CD4-positive, alpha-beta T cell treated with Interleukin-4 for 4 hours (primary cell): Measurements from ENCODE around the gene ABCF2.
A peak's percentile ranks its signal among the peaks of the same experiment; 100 is the strongest.

ENCODE experiments used
- DNase-seq: peaks from one replicate; pipeline ENCODE4 v3.0.0-alpha.2; 2020

Gene ABCF2

GRCh38 chr7:151251689-151252560 is 24.9 kb upstream of the ABCF2 start:
- no peak for DNase-seq

GRCh38 chr7:151251328-151251688 is 24.3 kb upstream of the ABCF2 start:
- no peak for DNase-seq

DNA sequence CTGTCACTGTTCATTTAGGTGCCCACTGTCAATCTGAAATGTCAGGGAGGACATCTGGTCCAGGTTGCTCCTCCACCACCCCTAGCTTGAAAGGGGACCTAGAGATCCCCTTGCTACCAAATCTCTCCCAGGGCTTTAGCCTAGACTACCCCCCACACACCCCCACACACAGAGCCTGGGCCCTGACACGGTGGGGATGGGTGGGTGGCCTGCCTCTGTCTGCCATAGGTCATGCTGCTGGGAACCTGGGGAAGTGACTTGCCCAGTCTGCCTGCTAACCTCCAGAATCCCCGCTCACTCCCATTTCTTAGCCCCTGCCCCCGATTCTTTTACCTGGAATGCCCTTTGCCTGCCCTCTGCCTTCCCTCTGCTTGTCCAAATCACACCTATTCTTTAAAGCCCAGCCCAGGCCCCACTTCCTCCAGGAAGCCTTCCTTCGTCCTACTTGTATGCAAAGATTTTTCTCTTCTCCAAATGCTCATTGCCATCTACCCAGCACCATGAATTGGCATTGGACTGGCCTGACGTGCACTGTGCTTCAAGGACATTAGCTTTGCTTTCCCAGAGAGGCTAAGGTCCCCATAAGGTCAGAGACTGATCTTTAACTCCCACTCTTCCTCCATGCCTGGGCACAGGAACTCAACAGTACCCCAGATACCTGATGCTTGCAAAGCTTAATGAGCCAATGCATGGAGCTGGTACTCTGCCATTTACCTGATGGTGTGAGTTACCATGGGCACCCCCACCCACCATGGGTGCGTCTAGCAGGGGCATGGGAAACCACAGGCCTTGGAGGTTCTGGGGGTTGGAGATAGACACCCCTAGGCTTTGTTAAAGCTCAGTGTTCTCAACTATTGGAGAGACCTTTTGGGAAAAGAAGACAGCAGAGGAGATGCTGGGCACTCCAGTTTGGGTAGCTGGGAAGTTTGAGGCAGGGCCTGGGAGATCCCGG is 23.5 kb upstream of the ABCF2 start:
- DNase-seq = no peak

- no peak for DNase-seq
These were observed 22.7 kb upstream of the ABCF2 start for GRCh38 chr7:151249732-151250072.

- DNase-seq = no peak
These were observed 22.2 kb upstream of the ABCF2 start for GRCh38 chr7:151249034-151249731.

GRCh38 chr7:151248346-151249033 is 21.5 kb upstream of the ABCF2 start, which contains the start of gene SMARCD3:
Gene SMARCD3, minus strand, starts transcription at chr7:151248694. Its CDS starts 132 bp downstream, at chr7:151248562.
- DNase-seq = no peak

- no peak for DNase-seq
These were observed 20.8 kb upstream of the ABCF2 start for GRCh38 chr7:151247611-151248345.

DNA sequence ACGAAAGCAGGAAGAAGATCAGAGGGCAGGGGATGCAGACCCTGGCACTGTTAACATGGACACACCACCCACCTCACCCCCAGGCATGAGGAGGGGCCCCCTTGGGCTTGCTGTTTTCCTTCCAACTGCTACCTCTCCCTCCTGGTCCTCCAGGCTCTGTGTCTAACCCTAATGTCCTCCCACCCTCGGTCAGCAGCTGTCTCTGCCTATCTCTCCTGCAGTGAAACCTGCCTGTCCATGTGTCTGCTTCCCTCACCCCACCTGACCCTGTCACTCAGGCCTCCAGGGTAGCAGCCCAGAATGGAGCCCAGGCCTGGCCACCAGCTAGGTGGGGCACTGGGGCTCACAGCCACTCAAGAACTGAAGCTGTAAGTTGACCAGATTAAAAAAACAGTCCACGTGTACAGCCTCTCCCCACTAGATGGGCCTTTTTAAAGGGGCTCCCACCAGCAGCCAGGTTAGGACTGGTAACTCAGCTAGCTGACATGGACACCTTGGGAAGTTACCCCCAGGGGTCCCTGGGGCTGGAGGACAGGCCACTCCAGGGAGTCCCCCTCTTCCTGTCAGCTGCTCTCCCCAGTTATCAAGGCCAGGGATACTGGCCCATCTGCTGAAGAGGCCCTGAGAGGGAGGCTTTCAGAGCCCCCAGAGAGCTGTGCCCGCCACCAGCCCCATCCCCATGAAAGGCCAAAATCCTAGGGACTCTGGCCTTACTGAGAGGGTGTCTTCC is 20.0 kb upstream of the ABCF2 start:
- no peak for DNase-seq

- DNase-seq = no peak
These were observed 19.3 kb upstream of the ABCF2 start for GRCh38 chr7:151246102-151246850.

GRCh38 chr7:151245360-151246101 is 18.5 kb upstream of the ABCF2 start:
- peak; percentile 39 for DNase-seq

DNA sequence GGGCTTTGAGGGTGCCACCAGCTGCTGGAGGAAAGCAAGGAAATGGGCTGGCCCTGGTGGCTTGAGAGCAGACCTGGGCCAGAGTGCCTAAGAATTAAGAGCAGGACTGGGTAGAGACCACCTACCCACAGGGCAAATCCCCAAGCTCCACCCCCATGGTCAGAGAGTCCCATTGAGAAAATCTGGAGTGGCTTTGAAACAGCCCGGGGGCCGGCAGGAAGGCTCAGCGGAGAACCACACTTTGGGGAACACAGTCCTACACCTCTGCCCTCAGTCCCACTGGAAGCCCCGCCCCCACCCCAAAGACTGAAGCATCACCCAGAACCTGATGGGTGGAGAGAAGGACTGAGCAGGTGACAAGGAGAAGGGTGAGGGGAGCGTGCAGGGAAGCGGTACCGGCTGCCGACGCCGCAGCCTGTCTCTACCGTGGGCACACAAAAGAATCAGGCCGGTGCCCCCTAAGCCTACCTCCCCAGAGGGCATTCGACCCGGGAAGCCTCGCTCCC is 17.9 kb upstream of the ABCF2 start:
- DNase-seq = no peak

GRCh38 chr7:151244196-151244840 is 17.3 kb upstream of the ABCF2 start:
- peak; percentile 58 for DNase-seq

DNA sequence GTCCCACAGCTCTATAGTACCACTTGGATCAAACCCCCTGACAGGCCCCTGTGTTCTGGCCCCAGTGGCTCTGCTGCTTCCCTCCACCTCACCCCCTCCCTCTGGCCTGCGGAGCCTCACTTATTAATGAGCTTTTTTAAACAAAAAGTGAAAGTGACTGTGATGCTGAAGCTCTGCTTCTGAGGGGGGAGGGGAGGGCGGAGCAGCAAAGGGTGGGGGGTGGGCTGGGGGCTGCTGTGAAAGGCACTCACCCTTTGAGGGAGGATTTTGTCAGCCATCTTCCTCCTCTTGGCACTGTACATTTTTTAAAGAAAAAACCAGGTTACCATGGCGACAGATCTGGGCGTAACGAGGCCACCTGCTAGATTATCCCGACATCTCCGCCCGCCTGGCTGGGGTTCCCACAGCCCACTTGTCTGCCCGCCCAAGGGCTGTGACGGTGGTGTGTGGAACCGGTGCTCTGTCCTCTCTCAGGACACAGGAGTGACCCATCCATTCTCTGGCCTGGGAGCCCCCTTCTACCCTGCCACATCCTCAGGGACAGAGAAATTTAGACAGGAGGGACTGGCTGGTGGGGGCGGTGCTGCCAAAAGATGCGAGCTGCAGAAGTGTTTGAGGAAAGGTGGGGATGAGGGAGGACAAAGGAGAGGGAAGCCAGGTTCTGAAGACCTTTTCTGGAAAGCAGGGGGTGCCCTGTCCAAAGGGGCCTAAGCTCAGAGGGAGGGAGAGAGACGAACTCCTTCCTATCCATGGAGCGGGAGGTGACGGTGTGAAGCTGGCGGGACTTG is 16.6 kb upstream of the ABCF2 start:
- peak; percentile 65 for DNase-seq

DNA sequence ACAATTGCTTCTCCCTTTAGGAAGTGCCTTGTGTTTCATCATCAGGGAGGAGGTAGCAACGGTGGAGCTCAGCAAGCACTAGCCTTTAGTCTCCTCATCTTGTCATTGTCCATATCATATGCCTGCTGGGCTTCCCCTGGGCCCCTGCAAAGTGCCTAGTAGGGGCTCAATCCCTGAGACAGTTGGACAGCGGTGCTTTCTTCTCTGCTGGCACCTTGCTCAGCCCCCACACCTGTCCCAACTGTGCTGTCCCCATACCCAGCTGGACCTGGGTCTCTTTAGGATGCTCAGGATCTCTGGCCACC is 16.0 kb upstream of the ABCF2 start:
- no peak for DNase-seq

DNA sequence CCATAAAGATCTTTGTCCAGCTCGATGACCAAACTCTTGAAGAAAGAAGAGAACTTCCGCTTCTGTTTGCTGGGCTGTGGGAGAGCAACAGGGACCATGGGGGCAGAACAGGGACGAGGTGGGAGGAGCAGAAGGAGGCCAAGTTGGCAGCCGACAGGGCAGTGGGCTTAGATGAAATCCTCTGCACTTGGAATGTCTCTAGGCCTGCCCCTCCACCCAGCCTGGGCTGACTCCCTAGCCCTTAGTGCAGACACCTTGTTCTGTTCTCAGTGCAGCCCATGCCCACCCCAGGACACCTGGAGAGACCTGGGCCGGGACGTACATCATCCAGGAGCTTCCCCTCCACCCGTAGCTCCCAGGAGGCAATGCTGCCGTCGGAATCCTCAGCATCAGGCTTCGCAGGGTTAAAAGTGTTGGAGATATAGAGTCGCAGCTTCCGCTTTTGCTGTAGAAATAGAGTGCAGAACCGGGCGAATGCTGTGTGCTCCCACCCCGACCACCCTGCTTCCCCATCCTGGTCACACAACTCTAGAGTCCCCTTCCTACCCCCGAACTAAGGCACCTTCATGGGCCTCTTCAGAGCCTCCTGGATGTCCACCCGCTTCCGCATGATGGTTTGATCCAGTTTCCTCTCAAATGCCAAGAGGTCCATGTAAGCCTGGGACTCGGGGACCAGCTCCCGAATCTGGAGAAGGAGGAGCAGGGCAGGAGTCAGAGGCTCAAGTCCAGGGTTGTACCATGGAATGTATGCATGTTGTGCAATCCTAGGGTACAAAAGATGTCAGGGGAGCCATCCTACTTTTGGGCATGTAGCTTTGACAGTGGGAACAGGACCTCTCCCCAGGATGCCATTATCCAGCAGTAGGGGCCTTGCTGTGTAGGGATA is 15.4 kb upstream of the ABCF2 start:
- no peak for DNase-seq

GRCh38 chr7:151241755-151242096 is 14.7 kb upstream of the ABCF2 start:
- no peak for DNase-seq
